Osteocyte (in vitro differentiated cells): Measurements from ENCODE around the gene NSD1. TPM values are rescaled to one million over a fixed set of nuclear protein-coding genes. Genes with fewer than 3 reads are reported as not detected.

Experiments
- DNase-seq: peaks from one replicate; pipeline ENCODE4 v3.0.0; 2021; ENCODE audit warnings: mixed read lengths; ENCODE audit not compliant: unreplicated experiment; ENCODE audit errors: extremely low spot score
- H3K27ac Mint-ChIP-seq: one replicate; pipeline ENCODE4 v1.8.0; 2021; ENCODE audit warnings: mild to moderate bottlenecking, mixed read lengths; ENCODE audit not compliant: unreplicated experiment
- H3K27me3 Mint-ChIP-seq: one replicate; pipeline ENCODE4 v1.8.0; 2021; ENCODE audit warnings: mixed read lengths; ENCODE audit not compliant: unreplicated experiment
- H3K36me3 Mint-ChIP-seq: one replicate; pipeline ENCODE4 v1.8.0; 2021; ENCODE audit warnings: mixed read lengths; ENCODE audit not compliant: unreplicated experiment
- H3K4me1 Mint-ChIP-seq: one replicate; pipeline ENCODE4 v1.8.0; 2021; ENCODE audit warnings: mixed read lengths; ENCODE audit not compliant: unreplicated experiment
- H3K4me3 Mint-ChIP-seq: one replicate; pipeline ENCODE4 v1.8.0; 2021; ENCODE audit warnings: mild to moderate bottlenecking, moderate library complexity, mixed read lengths; ENCODE audit not compliant: unreplicated experiment
- H3K9me3 Mint-ChIP-seq: one replicate; pipeline ENCODE4 v1.8.0; 2021; ENCODE audit warnings: mixed read lengths; ENCODE audit not compliant: unreplicated experiment
- total RNA-seq: library from RNA; stranded (reverse); gene quantifications from 2 replicates; pipeline ENCODE4 v1.2.1, GENCODE V29; 2021
- TF ChIP-seq, protein P1 (sequence below): fragments of 200-600 bp; sonication (generic); IDR thresholded peaks from 2 replicates; pipeline ENCODE4 v1.5.0; 2021; ENCODE audit warnings: antibody characterized with exemption, mild to moderate bottlenecking, moderate library complexity

The NSD1 gene
- total RNA-seq, 1 donor from 2014 or later, result 74.7 TPM

DNA sequence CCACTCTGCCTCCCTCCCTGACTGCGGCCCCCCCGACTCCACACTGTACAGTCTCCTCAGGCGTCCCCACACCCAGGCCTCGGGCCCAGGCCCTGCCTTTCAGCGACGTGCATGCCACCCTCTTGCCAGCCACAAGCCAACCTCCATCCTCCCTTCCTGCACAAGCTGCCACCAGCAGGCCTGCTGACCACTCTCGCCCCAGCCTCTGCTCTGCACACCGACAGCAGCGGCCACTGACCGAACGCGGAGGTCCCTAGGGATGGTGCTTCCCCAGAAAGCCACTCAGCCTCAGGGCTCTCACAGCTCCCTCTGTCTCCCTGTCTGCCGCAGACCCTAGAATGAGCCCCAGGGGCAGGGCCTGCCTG lies 199.3 kb downstream of the NSD1 start:
- H3K4me3 Mint-ChIP-seq, result no peak overlapping the region
- no peak overlapping the region for H3K27ac Mint-ChIP-seq

DNA sequence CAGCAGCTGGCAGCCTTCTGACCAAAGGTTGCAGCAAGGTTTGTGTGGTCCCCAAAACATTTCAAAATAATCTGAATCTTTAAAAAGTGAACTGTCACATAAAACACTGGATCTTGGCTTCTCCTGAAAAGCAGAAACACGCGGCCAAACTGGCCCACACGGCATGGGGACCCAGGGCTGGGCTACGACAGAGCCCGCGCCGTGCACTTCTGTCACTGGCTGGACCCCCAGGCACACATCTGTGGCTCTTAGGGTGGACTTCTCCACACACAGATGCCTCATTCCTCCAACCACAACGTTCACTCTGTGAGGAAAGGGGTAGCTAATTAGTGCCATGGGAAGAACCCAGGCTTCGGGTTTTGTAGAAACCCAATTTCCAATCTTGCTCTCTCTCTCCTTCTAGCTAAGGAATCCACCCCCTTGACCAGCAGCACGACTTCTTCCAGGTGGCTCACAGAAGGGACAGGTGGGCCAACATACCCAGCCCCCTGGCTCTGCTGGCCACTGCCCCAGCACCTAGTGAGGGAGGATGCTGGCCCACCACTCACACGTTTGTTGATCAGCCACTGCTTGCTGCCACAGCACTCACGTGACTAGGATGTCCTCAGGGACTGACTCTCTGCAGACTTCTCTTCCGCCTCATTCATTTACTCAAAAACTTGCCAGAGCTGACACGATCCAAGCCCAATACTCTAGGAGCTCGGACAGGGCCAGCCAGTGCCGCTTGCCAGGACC lies 200.0 kb downstream of the NSD1 start:
- DNase-seq, result no peak
- no peaks in the 10 kb centered on the region for H3K9me3 Mint-ChIP-seq
- H3K36me3 Mint-ChIP-seq, result peaks cover 47% of the 10 kb centered on the region
- TF ChIP-seq, protein P1, sequence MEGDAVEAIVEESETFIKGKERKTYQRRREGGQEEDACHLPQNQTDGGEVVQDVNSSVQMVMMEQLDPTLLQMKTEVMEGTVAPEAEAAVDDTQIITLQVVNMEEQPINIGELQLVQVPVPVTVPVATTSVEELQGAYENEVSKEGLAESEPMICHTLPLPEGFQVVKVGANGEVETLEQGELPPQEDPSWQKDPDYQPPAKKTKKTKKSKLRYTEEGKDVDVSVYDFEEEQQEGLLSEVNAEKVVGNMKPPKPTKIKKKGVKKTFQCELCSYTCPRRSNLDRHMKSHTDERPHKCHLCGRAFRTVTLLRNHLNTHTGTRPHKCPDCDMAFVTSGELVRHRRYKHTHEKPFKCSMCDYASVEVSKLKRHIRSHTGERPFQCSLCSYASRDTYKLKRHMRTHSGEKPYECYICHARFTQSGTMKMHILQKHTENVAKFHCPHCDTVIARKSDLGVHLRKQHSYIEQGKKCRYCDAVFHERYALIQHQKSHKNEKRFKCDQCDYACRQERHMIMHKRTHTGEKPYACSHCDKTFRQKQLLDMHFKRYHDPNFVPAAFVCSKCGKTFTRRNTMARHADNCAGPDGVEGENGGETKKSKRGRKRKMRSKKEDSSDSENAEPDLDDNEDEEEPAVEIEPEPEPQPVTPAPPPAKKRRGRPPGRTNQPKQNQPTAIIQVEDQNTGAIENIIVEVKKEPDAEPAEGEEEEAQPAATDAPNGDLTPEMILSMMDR, result no peak
- H3K4me1 Mint-ChIP-seq, result no peaks in the 10 kb centered on the region
- no peaks in the 10 kb centered on the region for H3K27me3 Mint-ChIP-seq
- H3K27ac Mint-ChIP-seq, result no peak overlapping the region
- H3K4me3 Mint-ChIP-seq, result no peak overlapping the region

More for the DNA sequence above, 199.3 kb downstream of the NSD1 start:
- TF ChIP-seq, protein P1, result no peak
- peaks cover 47% of the 10 kb centered on the region for H3K36me3 Mint-ChIP-seq
- no peaks in the 10 kb centered on the region for H3K9me3 Mint-ChIP-seq
- peaks cover 6% of the 10 kb centered on the region for H3K4me1 Mint-ChIP-seq
- no peak for DNase-seq
- no peaks in the 10 kb centered on the region for H3K27me3 Mint-ChIP-seq

DNA sequence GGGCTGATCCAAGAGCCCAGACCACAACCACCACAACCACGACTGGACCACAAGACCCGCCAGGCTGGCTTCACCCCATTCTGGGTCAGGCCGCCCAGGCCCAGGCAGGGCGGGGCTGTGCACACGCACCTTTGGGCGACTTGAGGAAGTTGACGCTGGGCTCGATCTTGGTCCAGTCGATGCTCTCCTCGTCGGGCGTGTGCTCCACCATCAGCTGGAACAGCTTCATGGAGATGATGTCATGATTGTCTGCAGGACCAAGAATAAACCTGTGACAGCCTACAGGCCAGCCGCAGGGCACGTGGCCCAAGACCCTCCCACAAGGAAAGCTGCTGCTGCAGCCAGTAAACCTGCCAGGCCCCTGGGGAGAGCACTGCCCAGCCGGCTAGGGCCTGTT lies 200.6 kb downstream of the NSD1 start:
- H3K4me1 Mint-ChIP-seq, result no peaks in the 10 kb centered on the region
- no peaks in the 10 kb centered on the region for H3K9me3 Mint-ChIP-seq
- no peak for DNase-seq
- H3K4me3 Mint-ChIP-seq, result no peak overlapping the region
- H3K36me3 Mint-ChIP-seq, result peaks cover 47% of the 10 kb centered on the region
- no peaks in the 10 kb centered on the region for H3K27me3 Mint-ChIP-seq
- TF ChIP-seq, protein P1, result no peak
- no peak overlapping the region for H3K27ac Mint-ChIP-seq

DNA sequence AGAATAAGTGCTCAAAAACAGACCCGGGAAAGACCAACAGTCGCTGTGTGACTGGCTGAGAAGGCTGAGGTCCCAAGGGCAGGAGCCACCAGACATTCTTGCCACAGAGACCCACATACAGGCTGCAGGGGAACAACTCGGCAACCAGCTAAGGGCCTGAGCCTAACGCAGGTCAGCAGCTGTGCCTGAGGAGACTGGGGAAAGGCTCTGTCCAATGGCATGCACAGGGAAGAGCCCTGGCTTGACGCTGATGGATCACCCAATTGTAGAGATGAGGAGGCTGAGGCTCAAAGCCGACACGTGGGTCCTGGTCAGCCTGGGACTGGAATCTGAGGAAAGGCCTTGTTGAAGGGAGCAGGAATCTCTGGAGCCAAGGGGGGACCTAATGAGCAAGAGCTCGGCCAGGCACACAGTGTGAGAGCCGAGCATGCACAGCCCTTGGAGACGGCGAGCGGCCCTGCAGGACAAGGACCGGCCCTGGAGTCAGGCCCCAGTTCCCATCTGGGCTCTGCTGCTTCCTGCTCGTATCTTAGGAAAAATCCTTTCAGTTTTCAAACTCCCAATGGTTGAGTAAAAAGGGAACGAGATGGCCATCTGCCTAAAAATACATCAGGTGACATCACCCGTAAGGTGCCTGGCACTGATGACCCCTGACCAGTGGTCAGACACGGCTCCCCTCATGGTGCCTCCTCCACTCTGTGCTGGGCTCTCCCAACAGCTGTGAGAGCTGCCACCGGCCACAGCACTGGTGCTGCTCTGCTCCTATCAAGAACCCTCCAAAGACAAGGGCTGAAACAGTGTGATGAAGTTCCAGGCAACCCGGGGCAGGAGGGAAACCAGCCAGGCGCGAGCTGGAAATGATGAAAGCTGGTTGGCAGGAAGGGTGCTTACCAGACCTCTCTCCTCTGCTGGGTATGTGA lies 201.5 kb downstream of the NSD1 start:
- H3K9me3 Mint-ChIP-seq, result no peaks in the 10 kb centered on the region
- no peak for DNase-seq
- no peaks in the 10 kb centered on the region for H3K4me1 Mint-ChIP-seq
- no peak overlapping the region for H3K27ac Mint-ChIP-seq
- TF ChIP-seq, protein P1, result no peak
- H3K36me3 Mint-ChIP-seq, result peaks cover 47% of the 10 kb centered on the region
- H3K27me3 Mint-ChIP-seq, result no peaks in the 10 kb centered on the region
- H3K4me3 Mint-ChIP-seq, result no peak overlapping the region

DNA sequence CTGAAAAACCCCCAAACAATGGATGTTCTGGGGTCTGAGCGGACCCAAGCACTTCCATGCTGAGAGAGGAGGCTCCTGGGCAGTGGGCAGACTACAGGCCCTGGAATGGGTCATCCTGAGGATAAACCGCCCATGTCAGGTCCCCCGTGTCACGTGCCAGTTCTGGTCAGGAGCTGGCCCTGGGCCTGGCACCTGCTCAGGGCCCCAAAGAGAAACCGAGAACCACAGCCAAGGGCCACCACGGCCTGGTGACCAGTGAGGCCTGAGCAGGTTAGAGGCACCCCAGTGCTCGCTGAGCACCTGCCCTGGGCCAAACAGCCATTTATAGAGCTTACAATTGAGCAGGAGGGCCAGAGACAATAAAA lies 202.1 kb downstream of the NSD1 start:
- H3K4me1 Mint-ChIP-seq, result no peaks in the 10 kb centered on the region
- TF ChIP-seq, protein P1, result no peak
- H3K27ac Mint-ChIP-seq, result no peak overlapping the region
- peaks cover 40% of the 10 kb centered on the region for H3K36me3 Mint-ChIP-seq
- H3K4me3 Mint-ChIP-seq, result no peak overlapping the region
- no peaks in the 10 kb centered on the region for H3K9me3 Mint-ChIP-seq
- no peaks in the 10 kb centered on the region for H3K27me3 Mint-ChIP-seq
- no peak for DNase-seq
